H1 (cell line): ENCODE data around the gene CFAP65.

Experiments
- CHD1 ChIP-seq: IDR thresholded peaks from 2 replicates; pipeline ENCODE4 v1.6.1; 2012; ENCODE audit warnings: low read depth, low read length, improper control_type of control experiment
- HDAC2 ChIP-seq, 2 experiments: fragments of 300-600 bp in 1 of 2; sonication (generic) in 1 of 2; IDR thresholded peaks; 2 replicates each; pipeline ENCODE4 v1.6.1; 2011 to 2012; ENCODE audit warnings: low read depth in 2 of 2, low read length in 2 of 2, mild to moderate bottlenecking in 2 of 2, moderate library complexity in 2 of 2, borderline replicate concordance in 1 of 2, inconsistent platforms in 1 of 2
- RFX5 ChIP-seq: IDR thresholded peaks from 2 replicates; pipeline ENCODE4 v1.6.1; 2011; ENCODE audit warnings: low read depth, low read length, improper control_type of control experiment, borderline replicate concordance
- SIN3A ChIP-seq, 2 experiments: IDR thresholded peaks in 1 of 2; conservative IDR thresholded peaks in 1 of 2; 2 replicates each; pipeline ENCODE4 v1.6.1; 2011 to 2012; ENCODE audit warnings: low read length in 2 of 2, improper control_type of control experiment in 1 of 2, low read depth in 1 of 2, mild to moderate bottlenecking in 1 of 2
- SUZ12 ChIP-seq: fragments of 200-600 bp; sonication (generic); IDR thresholded peaks from 2 replicates; pipeline ENCODE4 v1.6.1; 2012; ENCODE audit warnings: mild to moderate bottlenecking, inconsistent platforms, low read length, moderate library complexity, mixed read lengths

- TF ChIP-seq SIN3A (conservative IDR thresholded peaks at IDR 0.05 in 1 of 2, IDR thresholded peaks at IDR 0.05 in 1 of 2; ENCODE audit: low read depth in 1 of 2, low read length in 2 of 2) (no peak), CHD1 (no peak), SUZ12 (no peak), HDAC2 (IDR thresholded peaks at IDR 0.05; ENCODE audit: borderline replicate concordance in 1 of 2, low read depth in 2 of 2, low read length in 2 of 2) (no peak), RFX5 (no peak)
Observed at GRCh38 chr2:218990612-218991011, 50.7 kb downstream of the CFAP65 start.
